NCI-H2081 (cell line): ENCODE measurements around the gene AGAP3.

Experiments
- DNase-seq, 2 experiments: peaks; one replicate each; lab custom pipeline; 2025; lab: John Stamatoyannopoulos, UW

Gene AGAP3

GRCh38 chr7:151124481-151124880, 38.2 kb downstream of the AGAP3 start:
- DNase-seq, result no peak

GRCh38 chr7:151124899-151125399, 38.7 kb downstream of the AGAP3 start:
- no peak for DNase-seq

- no peak for DNase-seq
These were observed 39.2 kb downstream of the AGAP3 start for GRCh38 chr7:151125470-151125845.

GRCh38 chr7:151125846-151126481, 39.7 kb downstream of the AGAP3 start:
- no peak for DNase-seq

- no peak for DNase-seq
These were observed 40.3 kb downstream of the AGAP3 start for GRCh38 chr7:151126491-151127137.

GRCh38 chr7:151128144-151128543, 41.9 kb downstream of the AGAP3 start:
- no peak for DNase-seq

- DNase-seq, result no peak
These were observed 42.4 kb downstream of the AGAP3 start for GRCh38 chr7:151128716-151129115.

GRCh38 chr7:151129117-151129959, 43.1 kb downstream of the AGAP3 start:
- DNase-seq, result no peak

- DNase-seq, result no peak
These were observed 43.8 kb downstream of the AGAP3 start for GRCh38 chr7:151129960-151130591.

GRCh38 chr7:151130741-151131157, 44.5 kb downstream of the AGAP3 start:
- DNase-seq, result no peak

GRCh38 chr7:151131224-151131591, 44.9 kb downstream of the AGAP3 start:
- no peak for DNase-seq

GRCh38 chr7:151131592-151132293, 45.5 kb downstream of the AGAP3 start:
- no peak for DNase-seq

- no peak for DNase-seq
These were observed 46.4 kb downstream of the AGAP3 start for GRCh38 chr7:151132461-151133205.

GRCh38 chr7:151133266-151133985, 47.2 kb downstream of the AGAP3 start:
- DNase-seq, result no peak

- DNase-seq, result no peak
These were observed 47.9 kb downstream of the AGAP3 start for GRCh38 chr7:151133986-151134742.

GRCh38 chr7:151134743-151135524, 48.7 kb downstream of the AGAP3 start:
- no peak for DNase-seq

- DNase-seq, result no peak
These were observed 49.2 kb downstream of the AGAP3 start for GRCh38 chr7:151135525-151135845.

GRCh38 chr7:151135866-151136843, 49.9 kb downstream of the AGAP3 start:
- DNase-seq, result no peak
